GF-D8 (cell line): Measurements from ENCODE around the gene SGMS1.
"Not testable (repeated sequence)": the region's sequence is repeated elsewhere in the genome, so short reads cannot be mapped to it uniquely, and the experiment has no call there.

Experiments
- DNase-seq: peaks from one replicate; lab custom pipeline; 2025; lab: John Stamatoyannopoulos, UW

SGMS1 gene

GRCh38 chr10:50304660-50305059, 319.1 kb downstream of the SGMS1 start:
- no peak for DNase-seq

GRCh38 chr10:50299948-50300669, 323.6 kb downstream of the SGMS1 start:
- DNase-seq: no peak

GRCh38 chr10:50295367-50295766, 328.4 kb downstream of the SGMS1 start:
- no peak for DNase-seq

GRCh38 chr10:50294582-50294981, 329.2 kb downstream of the SGMS1 start:
- no peak for DNase-seq

GRCh38 chr10:50293513-50294313, 330.0 kb downstream of the SGMS1 start:
- DNase-seq: no peak

- no peak for DNase-seq
These were observed 332.4 kb downstream of the SGMS1 start for GRCh38 chr10:50291261-50291850.

- no peak for DNase-seq
These were observed 334.6 kb downstream of the SGMS1 start for GRCh38 chr10:50289196-50289595.

GRCh38 chr10:50286996-50287803, 336.6 kb downstream of the SGMS1 start:
- no peak for DNase-seq

GRCh38 chr10:50286517-50286916, 337.2 kb downstream of the SGMS1 start:
- DNase-seq: no peak

GRCh38 chr10:50281967-50282522, 341.7 kb downstream of the SGMS1 start:
- no peak for DNase-seq

- no peak for DNase-seq
These were observed 342.4 kb downstream of the SGMS1 start for GRCh38 chr10:50281210-50281966.

- DNase-seq: no peak
These were observed 343.5 kb downstream of the SGMS1 start for GRCh38 chr10:50280049-50280841.

GRCh38 chr10:50279489-50279888, 344.3 kb downstream of the SGMS1 start:
- DNase-seq: no peak

GRCh38 chr10:50275650-50276235, 348.0 kb downstream of the SGMS1 start:
- DNase-seq: no peak

GRCh38 chr10:50272531-50272930, 351.2 kb downstream of the SGMS1 start:
- no peak for DNase-seq

- no peak for DNase-seq
These were observed 352.0 kb downstream of the SGMS1 start for GRCh38 chr10:50271564-50272250.

GRCh38 chr10:50267877-50268276, 355.9 kb downstream of the SGMS1 start:
- DNase-seq: not testable (repeated sequence)

- not testable (repeated sequence) for DNase-seq
These were observed 361.1 kb downstream of the SGMS1 start for GRCh38 chr10:50262625-50263024.

- no peak for DNase-seq
These were observed 362.9 kb downstream of the SGMS1 start for GRCh38 chr10:50260791-50261281.
